AG04450 (cell line): ENCODE measurements around the gene PKNOX2. TPM values are rescaled to one million over a fixed set of nuclear protein-coding genes. Genes with fewer than 3 reads are reported as not detected.

Experiments
- CTCF ChIA-PET: fragments of 300-600, 350-600 bp; formaldehyde crosslinking; extraction: SDS; loops from one replicate; lab custom pipeline; 2022; ENCODE audit warnings: antibody characterized with exemption, inconsistent platforms; lab: Charles Lee
- POLR2A ChIA-PET: fragments of 350-600 bp; formaldehyde crosslinking; extraction: SDS; loops from one replicate; lab custom pipeline; 2021; ENCODE audit warnings: antibody characterized with exemption, inconsistent platforms; lab: Yijun Ruan, JAX
- DNase-seq: peaks from one replicate; pipeline ENCODE4 v3.0.0-alpha.2; 2011; ENCODE audit warnings: low read depth, low spot score
- H3K27ac ChIP-seq: one replicate; pipeline ENCODE4 v1.5.1; 2012; ENCODE audit warnings: low read depth, low read length, control low read depth
- H3K27me3 ChIP-seq: one replicate; pipeline ENCODE4 v1.6.0; 2012; ENCODE audit warnings: low read length; ENCODE audit not compliant: control insufficient read depth, insufficient read depth
- H3K4me3 ChIP-seq: 2 replicates; pipeline ENCODE4 v1.5.1; 2011; ENCODE audit warnings: mild to moderate bottlenecking, low read depth, low read length, control low read depth
- H3K9me3 ChIP-seq: 2 replicates; pipeline ENCODE4 v1.5.1; 2012; ENCODE audit warnings: low read length; ENCODE audit not compliant: control insufficient read depth, insufficient read depth
- polyA plus RNA-seq: library from polyadenylated mRNA; depleted of rRNA; stranded (reverse); fragments of >200 nt; gene quantifications from 2 replicates; pipeline ENCODE4 v1.2.3, GENCODE V29; 2011
- TF ChIP-seq, protein P1 (sequence below): IDR thresholded peaks from 2 replicates; pipeline ENCODE4 v1.5.1; 2011; ENCODE audit warnings: low read depth, low read length, control low read depth, inconsistent platforms

The PKNOX2 gene
- polyA plus RNA-seq, 1 experiment: 3.0 TPM

DNA sequence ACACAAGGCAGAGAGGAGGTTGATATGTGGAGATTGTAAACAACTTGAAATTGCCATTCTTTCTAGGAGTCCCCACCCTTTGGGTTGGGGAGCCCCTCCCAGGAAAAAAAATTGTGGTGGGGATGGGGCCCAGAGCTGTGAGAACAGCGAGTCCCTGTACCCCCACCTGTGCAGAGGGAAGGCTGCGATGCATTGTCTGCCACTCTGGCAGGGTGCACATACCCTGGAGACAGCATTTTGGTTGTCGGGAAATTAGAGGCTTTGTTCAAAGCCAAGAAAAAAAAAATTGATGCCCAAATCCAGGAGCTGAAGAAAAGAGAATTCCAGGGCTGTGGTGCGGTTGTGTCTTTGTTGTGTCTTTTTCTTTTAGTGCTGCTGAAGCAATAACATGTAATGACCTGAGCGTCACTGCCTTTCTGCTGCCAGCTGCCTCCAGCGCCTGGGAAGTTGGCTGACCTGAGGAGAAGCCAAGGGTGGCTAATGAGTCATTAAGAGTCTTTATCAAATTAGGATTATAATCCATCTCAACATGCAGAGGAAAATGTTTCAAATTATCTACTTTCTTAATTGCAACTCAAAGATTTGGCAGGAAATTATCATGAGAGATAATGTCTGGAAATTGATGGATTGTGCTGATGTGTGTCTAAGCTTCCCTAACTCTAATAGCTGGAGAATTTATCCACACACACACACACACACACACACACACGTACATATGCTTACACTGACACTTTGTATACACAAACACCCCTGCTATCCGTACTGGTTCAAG lies 8.0 kb upstream of the PKNOX2 start:
- no peak overlapping the region for H3K27ac ChIP-seq
- H3K4me3 ChIP-seq: no peak overlapping the region
- ChIA-PET POLR2A (no interaction called here), CTCF (interaction anchor here (1.3 to 2.5 kb wide), 3 partner anchors 14 to 189 kb away, joined by 4 to 12 read pairs (median 8); no protein-coding TSS in a partner anchor)
- TF ChIP-seq, protein P1, sequence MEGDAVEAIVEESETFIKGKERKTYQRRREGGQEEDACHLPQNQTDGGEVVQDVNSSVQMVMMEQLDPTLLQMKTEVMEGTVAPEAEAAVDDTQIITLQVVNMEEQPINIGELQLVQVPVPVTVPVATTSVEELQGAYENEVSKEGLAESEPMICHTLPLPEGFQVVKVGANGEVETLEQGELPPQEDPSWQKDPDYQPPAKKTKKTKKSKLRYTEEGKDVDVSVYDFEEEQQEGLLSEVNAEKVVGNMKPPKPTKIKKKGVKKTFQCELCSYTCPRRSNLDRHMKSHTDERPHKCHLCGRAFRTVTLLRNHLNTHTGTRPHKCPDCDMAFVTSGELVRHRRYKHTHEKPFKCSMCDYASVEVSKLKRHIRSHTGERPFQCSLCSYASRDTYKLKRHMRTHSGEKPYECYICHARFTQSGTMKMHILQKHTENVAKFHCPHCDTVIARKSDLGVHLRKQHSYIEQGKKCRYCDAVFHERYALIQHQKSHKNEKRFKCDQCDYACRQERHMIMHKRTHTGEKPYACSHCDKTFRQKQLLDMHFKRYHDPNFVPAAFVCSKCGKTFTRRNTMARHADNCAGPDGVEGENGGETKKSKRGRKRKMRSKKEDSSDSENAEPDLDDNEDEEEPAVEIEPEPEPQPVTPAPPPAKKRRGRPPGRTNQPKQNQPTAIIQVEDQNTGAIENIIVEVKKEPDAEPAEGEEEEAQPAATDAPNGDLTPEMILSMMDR: no peak
- H3K27me3 ChIP-seq: peaks cover 23% of the 10 kb centered on the region
- H3K9me3 ChIP-seq: no peaks in the 10 kb centered on the region
- no peak for DNase-seq

DNA sequence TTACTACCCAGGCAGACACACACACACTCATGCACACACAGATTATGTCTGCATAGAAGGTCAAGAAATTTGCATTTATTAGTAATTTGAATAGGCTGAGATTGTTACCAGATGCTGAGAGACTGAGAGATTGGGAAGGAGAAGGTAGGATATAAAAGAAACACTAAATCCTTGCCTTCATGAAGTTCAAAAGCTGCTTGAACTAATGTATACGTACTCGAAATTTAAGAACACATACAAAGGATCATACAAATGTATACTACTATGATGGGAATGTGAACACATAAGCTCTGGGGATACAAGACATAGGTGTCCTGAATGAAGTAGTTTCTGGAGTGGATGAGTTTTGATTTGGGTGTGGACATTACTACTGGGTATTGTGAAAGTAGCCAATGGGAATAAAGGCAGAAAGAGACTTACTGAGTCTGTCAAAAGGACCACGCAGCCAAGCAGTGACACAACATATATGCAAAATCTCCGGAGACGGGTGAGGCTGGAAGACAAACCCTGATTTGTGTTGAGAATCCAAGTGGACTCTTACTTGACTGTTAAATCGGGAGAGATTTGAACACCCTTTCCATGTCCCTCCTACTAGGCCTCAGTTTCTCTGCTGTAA lies 7.3 kb upstream of the PKNOX2 start:
- ChIA-PET POLR2A (no interaction called here), CTCF (interaction anchor here (1.3 to 2.5 kb wide), 3 partner anchors 15 to 188 kb away, joined by 4 to 12 read pairs (median 8); no protein-coding TSS in a partner anchor)
- Histone ChIP-seq H3K27me3 (peaks cover 19% of the 10 kb centered on the region), H3K27ac (no peak overlapping the region), H3K4me3 (no peak overlapping the region), H3K9me3 (no peaks in the 10 kb centered on the region)
- DNase-seq: no peak
- TF ChIP-seq, protein P1: no peak

DNA sequence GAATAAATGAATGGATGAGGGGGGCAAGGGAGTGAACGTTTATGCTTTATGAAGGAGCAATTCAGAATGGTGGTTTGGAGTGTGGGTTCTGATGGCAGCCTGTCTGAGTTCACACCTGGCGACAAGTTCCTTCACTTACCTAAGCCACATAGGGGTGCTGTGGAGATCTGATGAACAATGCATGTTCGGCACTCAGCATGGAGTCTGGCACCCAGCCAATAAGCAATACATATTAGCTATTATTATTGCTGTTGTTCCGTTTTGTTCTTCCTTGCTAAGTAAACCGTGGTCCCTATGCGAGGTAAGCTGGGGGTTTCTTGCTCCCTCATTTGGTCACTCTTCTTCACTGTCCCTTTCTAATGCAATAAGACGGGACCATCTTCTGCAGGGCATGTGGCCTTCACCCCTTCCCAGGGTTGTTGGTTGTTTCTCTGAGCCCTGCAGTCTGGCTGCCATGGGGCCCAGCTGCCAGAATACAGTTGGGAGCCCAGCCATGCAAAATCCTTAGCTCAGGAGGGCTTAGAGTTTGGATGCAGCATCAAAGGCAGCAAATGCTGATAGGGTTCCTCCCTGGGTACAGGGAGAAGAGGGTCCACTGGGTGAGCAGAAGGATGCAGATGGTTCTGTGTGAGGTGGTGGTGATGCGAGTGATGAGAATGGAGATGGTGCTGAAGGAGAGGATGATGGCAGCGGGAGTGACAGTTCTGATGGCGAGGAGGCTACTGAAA lies 6.4 kb upstream of the PKNOX2 start:
- no peak for DNase-seq
- Histone ChIP-seq H3K4me3 (no peak overlapping the region), H3K9me3 (no peaks in the 10 kb centered on the region), H3K27me3 (peaks cover 18% of the 10 kb centered on the region), H3K27ac (no peak overlapping the region)
- ChIA-PET CTCF (interaction anchor here (1.3 to 2.5 kb wide), 4 partner anchors 17 to 247 kb away, joined by 3 to 12 read pairs (median 6); no protein-coding TSS in a partner anchor), POLR2A (no interaction called here)
- TF ChIP-seq, protein P1: no peak

DNA sequence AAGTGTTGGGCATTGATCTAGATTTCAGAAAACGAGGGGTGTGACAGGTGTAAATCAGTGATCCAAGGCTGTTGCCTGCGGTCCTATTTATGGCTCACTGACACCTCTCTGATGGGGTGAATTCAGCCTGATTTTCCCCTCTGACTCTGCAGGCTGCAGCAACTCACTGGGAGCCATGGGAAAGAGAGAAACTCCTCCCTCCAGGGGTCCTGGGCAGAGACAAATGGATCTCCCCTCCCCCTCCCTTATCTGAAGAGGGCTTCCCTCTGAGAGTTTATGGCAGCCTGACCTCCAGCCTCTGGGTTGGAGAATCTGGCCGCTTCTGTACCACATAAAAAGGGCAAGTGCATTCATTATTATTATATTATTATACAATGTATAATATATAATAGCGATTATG lies 1.8 kb upstream of the PKNOX2 start:
- H3K27ac ChIP-seq: no peak overlapping the region
- H3K9me3 ChIP-seq: no peaks in the 10 kb centered on the region; the same call in 1 of the 2 replicates
- ChIA-PET CTCF (interaction anchor here (0.7 to 10.2 kb wide), 8 partner anchors 9 to 269 kb away, joined by 3 to 164 read pairs (median 3); no protein-coding TSS in a partner anchor), POLR2A (no interaction called here)
- peaks cover 13% of the 10 kb centered on the region for H3K27me3 ChIP-seq
- TF ChIP-seq, protein P1: no peak
- no peak for DNase-seq
- no peak overlapping the region for H3K4me3 ChIP-seq
